HepG2 (cell line): ENCODE results near the gene DOCK3.

ENCODE experiments used
- ATF3 ChIP-seq: sonication (generic); formaldehyde crosslinking; IDR thresholded peaks from 2 replicates; pipeline ENCODE4 v1.4.0; 2020; ENCODE audit warnings: missing genetic modification reagents
- CEBPZ ChIP-seq: IDR thresholded peaks from 2 replicates; pipeline ENCODE4 v1.6.1; 2012; ENCODE audit warnings: low read length, improper control_type of control experiment
- CTCF ChIP-seq: sonication (generic); formaldehyde crosslinking; IDR thresholded peaks from 2 replicates; pipeline ENCODE4 v1.5.0; 2020; ENCODE audit warnings: mild to moderate bottlenecking, missing genetic modification reagents, moderate library complexity
- EZH2 ChIP-seq: conservative IDR thresholded peaks from 2 replicates; pipeline ENCODE4 v1.6.1; 2012; ENCODE audit warnings: mild to moderate bottlenecking, low read depth, low read length, moderate library complexity
- FOXM1 ChIP-seq: sonication (generic); formaldehyde crosslinking; IDR thresholded peaks from 2 replicates; pipeline ENCODE4 v1.5.0; 2020; ENCODE audit warnings: missing genetic modification reagents
- MYC ChIP-seq: sonication (generic); formaldehyde crosslinking; IDR thresholded peaks from 2 replicates; pipeline ENCODE4 v1.9.0; 2021; ENCODE audit warnings: missing genetic modification reagents, borderline replicate concordance
- POLR2G ChIP-seq: fragments of 200-400 bp; formaldehyde crosslinking; IDR thresholded peaks from 2 replicates; pipeline ENCODE4 v1.6.1; 2018; ENCODE audit warnings: mild to moderate bottlenecking, low read depth, low read length, moderate library complexity
- RAD21 ChIP-seq: fragments of 450-650 bp; formaldehyde crosslinking; IDR thresholded peaks from 2 replicates; pipeline ENCODE4 v1.5.0; 2020; ENCODE audit warnings: mild to moderate bottlenecking
- TFAP4 ChIP-seq: sonication (generic); IDR thresholded peaks from 2 replicates; pipeline ENCODE4 v1.6.1; 2016; ENCODE audit warnings: low read depth, borderline replicate concordance
- ZBTB2 ChIP-seq: sonication (generic); formaldehyde crosslinking; IDR thresholded peaks from 2 replicates; pipeline ENCODE4 v1.8.0; 2022; ENCODE audit warnings: low read depth, missing genetic modification reagents
- ZFP36 ChIP-seq: fragments of 150-350 bp; IDR thresholded peaks from 2 replicates; pipeline ENCODE4 v1.6.1; 2018; ENCODE audit warnings: borderline replicate concordance, low read length, low read depth; ENCODE audit not compliant: partially characterized antibody
- ZNF10 ChIP-seq: sonication (generic); formaldehyde crosslinking; IDR thresholded peaks from 2 replicates; pipeline ENCODE4 v1.4.0; 2020; ENCODE audit warnings: mild to moderate bottlenecking, low read depth, missing genetic modification reagents, borderline replicate concordance
- ZNF383 ChIP-seq: sonication (generic); formaldehyde crosslinking; IDR thresholded peaks from 2 replicates; pipeline ENCODE4 v1.4.0; 2020; ENCODE audit warnings: missing genetic modification reagents, mild to moderate bottlenecking, borderline replicate concordance

- TF ChIP-seq CTCF (CRISPR knock-in tag) (no peak), CEBPZ (no peak), RAD21 (CRISPR knock-in tag) (no peak), ZNF10 (CRISPR knock-in tag) (no peak), ATF3 (CRISPR knock-in tag) (no peak), ZBTB2 (no peak), FOXM1 (CRISPR knock-in tag) (no peak), ZNF383 (CRISPR knock-in tag) (no peak), EZH2 (no peak), ZFP36 (no peak), POLR2G (no peak), TFAP4 (no peak), MYC (no peak)
Observed at GRCh38 chr3:50658831-50659230, 15.9 kb upstream of the DOCK3 start.
